ENCODE results near the gene FHIT. TPM values are rescaled to one million over a fixed set of nuclear protein-coding genes. Genes with fewer than 3 reads are reported as not detected.

FHIT gene
- total and polyA plus RNA-seq, 5 experiments from 2014 or later, result 11.7 to 32.3 (median 15.5) TPM

DNA sequence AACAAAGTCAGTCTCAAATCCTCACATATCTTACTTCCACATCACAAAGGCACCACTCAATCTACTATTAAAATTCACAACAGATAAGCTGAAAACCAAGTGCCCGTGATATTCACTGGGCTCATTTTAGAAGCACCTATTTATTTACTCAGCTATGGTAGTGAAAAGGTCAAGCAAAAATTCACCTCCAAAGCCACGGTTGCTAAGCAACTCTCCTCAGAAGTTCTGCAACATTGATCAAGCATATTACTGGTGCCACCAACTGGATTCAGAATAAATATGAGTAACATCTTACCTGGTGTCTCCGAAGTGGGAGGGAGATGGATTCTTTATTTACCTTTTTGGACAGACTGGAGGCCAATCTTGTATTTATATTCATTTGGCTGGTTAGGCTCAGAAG lies 714.8 kb downstream of the FHIT start:
- DNase-seq, result no peak
- no peak for ATAC-seq
- peaks cover 0 to 2% (median 0%) of the 10 kb centered on the region in 4 donors for H3K4me1 Mint-ChIP-seq
- H3K27me3 Mint-ChIP-seq, result no peaks in the 10 kb centered on the region
- peaks cover 0 to 7% (median 3%) of the 10 kb centered on the region in 3 donors for H3K36me3 Mint-ChIP-seq
- H3K4me3 Mint-ChIP-seq, result no peak overlapping the region
- H3K9me3 Mint-ChIP-seq, result peaks cover 0 to 16% (median 2%) of the 10 kb centered on the region in 9 donors
- no peak overlapping the region for H3K27ac Mint-ChIP-seq
- POLR2A ChIA-PET, result no interaction called here

- Mint-ChIP-seq H3K27me3 (no peaks in the 10 kb centered on the region), H3K36me3 (peaks cover 0 to 7% (median 3%) of the 10 kb centered on the region in 3 donors), H3K4me3 (no peak overlapping the region), H3K9me3 (peaks cover 0 to 5% (median 0%) of the 10 kb centered on the region in 9 donors), H3K27ac (no peak overlapping the region), H3K4me1 (peaks cover 0 to 2% (median 0%) of the 10 kb centered on the region in 4 donors)
- ATAC-seq (no peak), DNase-seq (no peak)
- POLR2A ChIA-PET, result no interaction called here
Measured at GRCh38 chr3:60531759-60532158, 719.5 kb downstream of the FHIT start.

- Mint-ChIP-seq H3K27ac (no peak overlapping the region), H3K4me1 (no peaks in the 10 kb centered on the region), H3K27me3 (no peaks in the 10 kb centered on the region), H3K36me3 (peaks cover 0 to 6% (median 0%) of the 10 kb centered on the region in 3 donors), H3K4me3 (no peak overlapping the region), H3K9me3 (peaks cover 0 to 9% (median 0%) of the 10 kb centered on the region in 9 donors)
- ATAC-seq, result no peak
- POLR2A ChIA-PET, result no interaction called here
- no peak for DNase-seq
Measured at GRCh38 chr3:60528651-60529050, 722.6 kb downstream of the FHIT start.

GRCh38 chr3:60523536-60523935 lies 727.7 kb downstream of the FHIT start:
- Mint-ChIP-seq H3K4me1 (no peaks in the 10 kb centered on the region), H3K27me3 (no peaks in the 10 kb centered on the region), H3K9me3 (peaks cover 0 to 4% (median 0%) of the 10 kb centered on the region in 9 donors), H3K27ac (no peak overlapping the region), H3K4me3 (no peak overlapping the region), H3K36me3 (peaks cover 0 to 6% (median 0%) of the 10 kb centered on the region in 3 donors)
- POLR2A ChIA-PET, result no interaction called here
- DNase-seq (no peak), ATAC-seq (no peak)

DNA sequence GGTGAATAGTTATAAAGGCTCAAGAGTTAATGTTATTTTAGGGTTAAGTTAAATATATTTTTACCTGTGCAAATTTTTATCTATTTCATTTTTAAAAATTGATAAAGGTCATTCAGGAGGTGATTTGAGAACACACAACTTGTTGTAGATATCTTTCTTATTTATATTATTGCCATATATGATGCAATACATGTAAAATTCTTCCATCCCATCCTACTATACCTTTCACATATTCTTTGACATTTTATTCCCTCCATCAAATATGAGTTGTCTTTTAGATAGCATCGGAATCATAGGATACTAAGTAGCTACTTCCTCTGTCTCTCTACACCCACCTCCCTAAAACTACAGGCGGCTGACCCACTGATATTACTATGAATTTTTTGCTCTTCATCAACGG lies 734.1 kb downstream of the FHIT start:
- Mint-ChIP-seq H3K27ac (no peak overlapping the region), H3K4me3 (no peak overlapping the region), H3K4me1 (peaks cover 2 to 9% (median 8%) of the 10 kb centered on the region in 4 donors), H3K27me3 (no peaks in the 10 kb centered on the region), H3K36me3 (peaks cover 0 to 6% (median 0%) of the 10 kb centered on the region in 3 donors), H3K9me3 (no peaks in the 10 kb centered on the region)
- ATAC-seq, result no peak
- POLR2A ChIA-PET, result no interaction called here
- DNase-seq, result no peak

- H3K36me3 Mint-ChIP-seq, result no peaks in the 10 kb centered on the region
- DNase-seq (no peak), ATAC-seq (no peak)
- POLR2A ChIA-PET, result no interaction called here
- peak overlapping the region in 2 of 10 donors; percentile 8 to 37 for H3K27ac Mint-ChIP-seq
- no peaks in the 10 kb centered on the region for H3K9me3 Mint-ChIP-seq
- H3K4me3 Mint-ChIP-seq, result no peak overlapping the region
- no peaks in the 10 kb centered on the region for H3K27me3 Mint-ChIP-seq
- peaks cover 2 to 9% (median 8%) of the 10 kb centered on the region in 4 donors for H3K4me1 Mint-ChIP-seq
Measured at GRCh38 chr3:60514866-60515265, 736.4 kb downstream of the FHIT start.

DNA sequence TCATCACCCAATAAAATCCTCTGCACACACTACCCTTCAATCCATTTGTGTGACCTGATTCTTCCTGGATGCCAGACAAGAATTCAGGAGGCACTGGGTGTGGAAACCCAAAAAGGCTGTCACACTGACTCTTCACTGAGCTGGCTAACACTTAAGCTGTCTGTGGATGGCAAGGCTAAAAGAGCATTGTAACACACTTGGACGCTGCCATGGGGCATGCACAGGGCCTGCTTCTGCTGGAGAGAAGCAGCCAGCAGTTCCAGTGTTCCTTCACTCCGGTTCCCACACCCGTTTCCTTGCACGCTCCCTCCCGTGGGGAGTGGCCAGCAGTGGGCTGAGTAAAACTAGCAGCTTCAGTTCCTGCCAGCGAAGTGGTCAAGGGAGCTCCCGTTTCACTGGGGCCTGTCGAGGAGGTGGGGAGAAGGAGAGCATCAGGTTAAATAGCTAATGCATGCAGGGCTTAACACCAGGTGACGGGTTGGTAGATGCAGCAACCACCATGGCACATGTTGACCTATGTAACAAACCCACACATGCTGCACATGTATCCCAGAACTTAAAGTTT lies 737.1 kb downstream of the FHIT start:
- no peak for DNase-seq
- Mint-ChIP-seq H3K27me3 (no peaks in the 10 kb centered on the region), H3K4me3 (no peak overlapping the region), H3K4me1 (peaks cover 2 to 9% (median 8%) of the 10 kb centered on the region in 4 donors), H3K36me3 (no peaks in the 10 kb centered on the region), H3K27ac (no peak overlapping the region), H3K9me3 (no peaks in the 10 kb centered on the region)
- POLR2A ChIA-PET, result no interaction called here
- no peak for ATAC-seq

GRCh38 chr3:60513241-60513640 lies 738.0 kb downstream of the FHIT start:
- Mint-ChIP-seq H3K4me1 (peaks cover 2 to 9% (median 8%) of the 10 kb centered on the region in 4 donors), H3K9me3 (peaks cover 0 to under 1% (median 0%) of the 10 kb centered on the region in 9 donors), H3K27me3 (no peaks in the 10 kb centered on the region), H3K4me3 (no peak overlapping the region), H3K27ac (no peak overlapping the region), H3K36me3 (no peaks in the 10 kb centered on the region)
- DNase-seq (no peak), ATAC-seq (no peak)
- POLR2A ChIA-PET, result no interaction called here

DNA sequence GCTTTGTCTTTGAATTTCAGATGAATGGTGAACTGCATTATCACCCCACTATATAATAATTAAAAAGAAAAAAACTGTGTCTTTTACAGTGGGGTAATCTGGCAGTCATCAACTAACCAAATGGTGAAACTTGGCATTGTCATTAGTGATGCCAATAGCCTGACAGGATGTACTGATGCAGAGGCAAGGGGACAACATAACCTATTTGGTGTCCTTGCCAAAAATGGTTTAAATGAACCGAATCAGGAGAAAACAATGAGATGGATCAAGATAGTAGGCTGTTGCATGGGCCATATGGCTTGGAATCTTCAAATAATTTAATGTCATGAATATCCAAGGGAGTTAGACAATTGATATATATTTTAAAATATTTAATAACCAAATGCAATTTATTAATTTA lies 738.7 kb downstream of the FHIT start:
- Mint-ChIP-seq H3K36me3 (no peaks in the 10 kb centered on the region), H3K4me3 (no peak overlapping the region), H3K27me3 (no peaks in the 10 kb centered on the region), H3K4me1 (peaks cover 2 to 9% (median 8%) of the 10 kb centered on the region in 4 donors), H3K27ac (no peak overlapping the region), H3K9me3 (peaks cover 0 to 8% (median 0%) of the 10 kb centered on the region in 9 donors)
- ATAC-seq (no peak), DNase-seq (no peak)
- POLR2A ChIA-PET, result no interaction called here

DNA sequence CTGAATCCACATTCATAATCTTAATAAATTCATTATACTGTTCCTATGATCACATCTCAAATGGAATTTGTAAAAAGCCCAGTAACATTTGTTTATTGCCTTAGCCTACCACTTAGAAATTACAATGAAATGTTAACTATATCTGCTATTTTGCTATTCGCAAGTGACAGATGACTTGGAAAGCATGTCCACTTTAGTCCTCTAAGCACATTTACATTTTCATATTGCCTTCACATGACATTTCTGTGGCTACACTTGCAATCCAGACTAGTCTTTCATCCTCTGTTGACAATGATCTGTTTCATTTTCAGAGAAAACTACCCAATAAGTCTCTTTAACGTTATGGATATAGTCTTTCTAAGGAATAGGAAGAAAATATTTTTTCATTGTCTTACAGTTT lies 741.8 kb downstream of the FHIT start:
- Mint-ChIP-seq H3K9me3 (peaks cover 0 to 8% (median 0%) of the 10 kb centered on the region in 9 donors), H3K36me3 (peaks cover 0 to 4% (median 0%) of the 10 kb centered on the region in 3 donors), H3K4me3 (no peak overlapping the region), H3K4me1 (peaks cover 0 to 2% (median 0%) of the 10 kb centered on the region in 4 donors), H3K27me3 (no peaks in the 10 kb centered on the region), H3K27ac (no peak overlapping the region)
- ATAC-seq, result no peak
- POLR2A ChIA-PET, result no interaction called here
- DNase-seq, result no peak

- Mint-ChIP-seq H3K27me3 (no peaks in the 10 kb centered on the region), H3K4me1 (no peaks in the 10 kb centered on the region), H3K36me3 (peaks cover 0 to 4% (median 0%) of the 10 kb centered on the region in 3 donors), H3K4me3 (peak overlapping the region in 1 of 10 donors; percentile 6), H3K9me3 (peaks cover 0 to 14% (median 0%) of the 10 kb centered on the region in 9 donors), H3K27ac (no peak overlapping the region)
- POLR2A ChIA-PET, result no interaction called here
- ATAC-seq (no peak), DNase-seq (no peak)
Measured at GRCh38 chr3:60504827-60505457, 746.3 kb downstream of the FHIT start.

DNA sequence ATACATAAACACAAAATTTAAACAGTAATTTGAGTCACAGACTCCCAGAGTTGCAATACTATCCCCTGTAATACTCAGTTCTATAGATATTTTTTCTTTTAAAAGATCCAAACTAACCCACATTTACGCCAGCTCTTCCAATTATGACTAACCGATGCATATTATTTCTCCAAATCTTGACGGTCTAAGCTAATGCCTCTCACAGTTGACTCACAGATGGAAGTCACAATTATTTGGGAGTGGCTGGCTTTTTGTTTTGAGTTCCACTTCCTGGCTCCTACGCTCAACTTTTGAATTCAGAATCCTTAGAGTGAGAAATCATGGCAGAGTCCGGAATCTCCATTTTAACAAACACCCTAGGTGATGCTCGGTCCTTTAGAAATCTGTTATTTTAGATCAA lies 749.9 kb downstream of the FHIT start:
- ATAC-seq, result no peak
- POLR2A ChIA-PET, result no interaction called here
- no peaks in the 10 kb centered on the region for H3K4me1 Mint-ChIP-seq
- DNase-seq, result no peak
- H3K4me3 Mint-ChIP-seq, result no peak overlapping the region
- no peak overlapping the region for H3K27ac Mint-ChIP-seq
- H3K36me3 Mint-ChIP-seq, result no peaks in the 10 kb centered on the region
- peaks cover 0 to 9% (median 2%) of the 10 kb centered on the region in 9 donors for H3K9me3 Mint-ChIP-seq
- H3K27me3 Mint-ChIP-seq, result no peaks in the 10 kb centered on the region

DNA sequence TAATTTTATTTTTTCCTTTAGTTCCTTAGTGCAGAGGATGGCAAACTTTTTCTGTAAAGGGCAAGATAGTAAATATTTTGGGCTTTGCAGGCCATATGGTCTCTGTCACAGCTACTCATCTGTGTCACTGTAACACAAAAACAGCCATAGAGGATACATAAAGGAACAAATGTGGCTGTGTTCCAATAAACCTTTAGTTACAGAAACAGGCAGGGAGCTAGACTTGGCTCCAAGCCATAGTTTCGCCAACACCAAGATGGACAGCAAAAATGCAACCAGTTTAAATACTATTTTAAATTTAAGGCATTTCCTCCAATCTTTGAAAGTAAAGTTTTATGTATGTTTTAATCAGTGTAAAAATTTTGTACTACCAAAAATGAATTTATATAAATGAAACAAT lies 753.4 kb downstream of the FHIT start:
- Mint-ChIP-seq H3K9me3 (peaks cover 0 to 9% (median 3%) of the 10 kb centered on the region in 9 donors), H3K27me3 (no peaks in the 10 kb centered on the region), H3K4me1 (no peaks in the 10 kb centered on the region), H3K27ac (no peak overlapping the region), H3K36me3 (no peaks in the 10 kb centered on the region), H3K4me3 (no peak overlapping the region)
- ATAC-seq (no peak), DNase-seq (no peak)
- POLR2A ChIA-PET, result no interaction called here

DNA sequence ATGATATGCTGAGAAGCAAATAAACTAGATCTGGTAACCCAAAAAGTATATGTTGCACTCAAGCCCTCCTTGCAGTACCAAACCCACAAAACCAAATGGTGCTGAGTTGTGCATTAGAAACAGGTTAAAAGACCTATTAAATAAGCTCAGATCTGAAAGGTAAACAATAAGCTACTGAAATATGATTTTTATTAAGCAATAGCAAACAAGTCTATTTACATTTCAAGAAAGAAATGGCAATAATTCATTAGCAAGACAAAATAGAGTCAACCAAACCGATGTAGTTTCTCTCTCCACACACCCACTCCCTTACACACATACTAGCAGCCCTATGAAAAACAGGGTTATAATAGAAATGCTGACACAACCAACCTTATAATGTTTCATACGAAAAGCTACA lies 760.3 kb downstream of the FHIT start:
- no peaks in the 10 kb centered on the region for H3K36me3 Mint-ChIP-seq
- POLR2A ChIA-PET, result no interaction called here
- DNase-seq, result no peak
- no peak overlapping the region for H3K4me3 Mint-ChIP-seq
- no peak for ATAC-seq
- H3K9me3 Mint-ChIP-seq, result peaks cover 0 to 1% (median 0%) of the 10 kb centered on the region in 9 donors
- H3K27me3 Mint-ChIP-seq, result no peaks in the 10 kb centered on the region
- H3K27ac Mint-ChIP-seq, result no peak overlapping the region
- H3K4me1 Mint-ChIP-seq, result peaks cover 0 to 2% (median 0%) of the 10 kb centered on the region in 4 donors

Data from naive thymus-derived CD8-positive, alpha-beta T cell (primary cell).